ENCODE data around the gene ERC1.

Gene ERC1

GRCh38 chr12:1020389-1020788 is 29.4 kb downstream of the ERC1 start:
- no peak overlapping the region for H3K27ac ChIP-seq (ENCODE audit: low read depth in 2 of 2, low read length in 2 of 2)
- no peaks in the 10 kb centered on the region for H3K27me3 ChIP-seq (ENCODE audit: control insufficient read depth in 2 of 2, insufficient read depth in 2 of 2, low read length in 2 of 2)
- H3K4me1 ChIP-seq (ENCODE audit: control insufficient read depth in 2 of 2, insufficient read depth in 2 of 2, low read length in 2 of 2): no peaks in the 10 kb centered on the region
- peaks cover 0 to 2% of the 10 kb centered on the region in 2 donors for H3K36me3 ChIP-seq (ENCODE audit: control insufficient read depth in 2 of 2, insufficient read depth in 2 of 2, low read length in 2 of 2)
- no peak overlapping the region for H3K4me3 ChIP-seq (ENCODE audit: low read length in 2 of 2)
- H3K9me3 ChIP-seq (ENCODE audit: control insufficient read depth in 2 of 2, low read length in 2 of 2): no peaks in the 10 kb centered on the region
- H3K9ac ChIP-seq (ENCODE audit: low read depth in 1 of 2, low read length in 2 of 2): no peak overlapping the region

GRCh38 chr12:1022032-1022970 is 31.3 kb downstream of the ERC1 start:
- H3K36me3 ChIP-seq (ENCODE audit: control insufficient read depth in 2 of 2, insufficient read depth in 2 of 2, low read length in 2 of 2): peaks cover 0 to 2% of the 10 kb centered on the region in 2 donors
- no peaks in the 10 kb centered on the region for H3K4me1 ChIP-seq (ENCODE audit: control insufficient read depth in 2 of 2, insufficient read depth in 2 of 2, low read length in 2 of 2)
- no peaks in the 10 kb centered on the region for H3K27me3 ChIP-seq (ENCODE audit: control insufficient read depth in 2 of 2, insufficient read depth in 2 of 2, low read length in 2 of 2)
- H3K27ac ChIP-seq (ENCODE audit: low read depth in 2 of 2, low read length in 2 of 2): no peak overlapping the region
- no peaks in the 10 kb centered on the region for H3K9me3 ChIP-seq (ENCODE audit: control insufficient read depth in 2 of 2, low read length in 2 of 2)
- H3K9ac ChIP-seq (ENCODE audit: low read depth in 1 of 2, low read length in 2 of 2): no peak overlapping the region
- H3K4me3 ChIP-seq (ENCODE audit: low read length in 2 of 2): no peak overlapping the region

GRCh38 chr12:1030779-1031178 is 39.8 kb downstream of the ERC1 start:
- Histone ChIP-seq H3K36me3 (ENCODE audit: control insufficient read depth in 2 of 2, insufficient read depth in 2 of 2, low read length in 2 of 2) (peaks cover 7 to 13% of the 10 kb centered on the region in 2 donors), H3K9me3 (ENCODE audit: control insufficient read depth in 2 of 2, low read length in 2 of 2) (no peaks in the 10 kb centered on the region), H3K9ac (ENCODE audit: low read depth in 1 of 2, low read length in 2 of 2) (no peak overlapping the region), H3K4me3 (ENCODE audit: low read length in 2 of 2) (no peak overlapping the region), H3K27me3 (ENCODE audit: control insufficient read depth in 2 of 2, insufficient read depth in 2 of 2, low read length in 2 of 2) (no peaks in the 10 kb centered on the region), H3K4me1 (ENCODE audit: control insufficient read depth in 2 of 2, insufficient read depth in 2 of 2, low read length in 2 of 2) (no peaks in the 10 kb centered on the region), H3K27ac (ENCODE audit: low read depth in 2 of 2, low read length in 2 of 2) (no peak overlapping the region)

- Histone ChIP-seq H3K4me3 (ENCODE audit: low read length in 2 of 2) (no peak overlapping the region), H3K27me3 (ENCODE audit: control insufficient read depth in 2 of 2, insufficient read depth in 2 of 2, low read length in 2 of 2) (no peaks in the 10 kb centered on the region), H3K36me3 (ENCODE audit: control insufficient read depth in 2 of 2, insufficient read depth in 2 of 2, low read length in 2 of 2) (peaks cover 0 to 4% of the 10 kb centered on the region in 2 donors)
These were observed 43.2 kb downstream of the ERC1 start for GRCh38 chr12:1034243-1034642.

DNA sequence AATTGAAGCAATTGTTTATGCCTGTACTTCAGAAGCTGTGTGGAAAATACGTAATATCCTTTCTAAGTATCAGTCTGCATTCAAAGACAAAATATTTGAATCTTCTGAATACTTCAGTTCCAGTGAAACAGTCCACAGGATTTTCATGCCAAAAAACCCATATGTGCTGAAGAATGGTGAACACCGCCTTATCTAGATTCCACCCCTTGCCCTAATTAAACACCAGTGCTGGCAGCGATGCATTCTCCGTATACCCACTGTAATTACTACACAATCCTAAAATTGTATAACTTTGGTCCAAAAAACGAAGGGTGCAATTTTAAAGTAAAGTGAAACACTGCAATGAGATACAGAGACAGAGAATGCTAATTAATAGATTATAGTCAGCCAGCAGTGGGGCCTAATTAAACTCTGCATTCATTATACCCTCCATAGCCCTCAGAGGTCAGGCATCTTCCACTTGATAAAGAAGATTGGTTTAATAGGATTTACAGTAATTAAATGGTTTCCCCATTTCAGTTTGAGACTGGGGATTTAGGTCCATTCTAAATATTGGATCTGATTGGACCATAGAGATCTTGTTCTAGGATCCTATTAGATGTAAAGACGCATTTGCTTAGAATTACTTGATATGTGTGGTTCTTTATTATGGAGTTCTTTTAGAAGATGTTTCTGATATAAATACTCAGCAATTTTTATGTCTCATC is 43.9 kb downstream of the ERC1 start:
- Histone ChIP-seq H3K27ac (ENCODE audit: low read depth in 2 of 2, low read length in 2 of 2) (no peak overlapping the region), H3K4me3 (ENCODE audit: low read length in 2 of 2) (no peak overlapping the region), H3K4me1 (ENCODE audit: control insufficient read depth in 2 of 2, insufficient read depth in 2 of 2, low read length in 2 of 2) (no peaks in the 10 kb centered on the region), H3K9me3 (ENCODE audit: control insufficient read depth in 2 of 2, low read length in 2 of 2) (no peaks in the 10 kb centered on the region), H3K36me3 (ENCODE audit: control insufficient read depth in 2 of 2, insufficient read depth in 2 of 2, low read length in 2 of 2) (peaks cover 0 to 4% of the 10 kb centered on the region in 2 donors), H3K9ac (ENCODE audit: low read depth in 1 of 2, low read length in 2 of 2) (no peak overlapping the region), H3K27me3 (ENCODE audit: control insufficient read depth in 2 of 2, insufficient read depth in 2 of 2, low read length in 2 of 2) (no peaks in the 10 kb centered on the region)

More at GRCh38 chr12:1034243-1034642, 43.2 kb downstream of the ERC1 start:
- Histone ChIP-seq H3K9ac (ENCODE audit: low read depth in 1 of 2, low read length in 2 of 2) (no peak overlapping the region), H3K9me3 (ENCODE audit: control insufficient read depth in 2 of 2, low read length in 2 of 2) (no peaks in the 10 kb centered on the region), H3K27ac (ENCODE audit: low read depth in 2 of 2, low read length in 2 of 2) (no peak overlapping the region), H3K4me1 (ENCODE audit: control insufficient read depth in 2 of 2, insufficient read depth in 2 of 2, low read length in 2 of 2) (no peaks in the 10 kb centered on the region)

DNA sequence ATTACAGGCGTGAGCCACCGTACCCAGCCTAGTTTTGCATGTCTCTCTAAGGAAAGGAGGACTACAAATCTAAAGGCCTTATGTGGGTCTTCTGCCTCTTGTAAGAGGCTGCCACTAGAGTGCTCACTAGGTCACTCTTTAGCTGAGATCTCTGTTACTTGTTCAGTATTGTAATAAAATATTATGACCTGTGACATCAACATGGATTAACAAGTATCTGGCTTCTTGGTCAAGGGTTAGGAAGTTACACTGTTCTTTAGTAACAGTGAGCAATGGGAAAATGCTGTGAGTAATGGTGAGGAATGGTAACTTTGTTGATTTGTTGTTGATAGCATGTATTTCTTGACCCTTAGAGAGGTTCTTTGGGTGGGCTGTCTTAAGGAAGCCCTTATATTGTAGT is 50.5 kb downstream of the ERC1 start:
- Histone ChIP-seq H3K27ac (ENCODE audit: low read depth in 2 of 2, low read length in 2 of 2) (no peak overlapping the region), H3K36me3 (ENCODE audit: control insufficient read depth in 2 of 2, insufficient read depth in 2 of 2, low read length in 2 of 2) (no peaks in the 10 kb centered on the region), H3K4me3 (ENCODE audit: low read length in 2 of 2) (no peak overlapping the region), H3K27me3 (ENCODE audit: control insufficient read depth in 2 of 2, insufficient read depth in 2 of 2, low read length in 2 of 2) (no peaks in the 10 kb centered on the region), H3K9me3 (ENCODE audit: control insufficient read depth in 2 of 2, low read length in 2 of 2) (no peaks in the 10 kb centered on the region), H3K9ac (ENCODE audit: low read depth in 1 of 2, low read length in 2 of 2) (no peak overlapping the region), H3K4me1 (ENCODE audit: control insufficient read depth in 2 of 2, insufficient read depth in 2 of 2, low read length in 2 of 2) (no peaks in the 10 kb centered on the region)

- Histone ChIP-seq H3K4me3 (ENCODE audit: low read length in 2 of 2) (no peak overlapping the region), H3K27ac (ENCODE audit: low read depth in 2 of 2, low read length in 2 of 2) (no peak overlapping the region), H3K36me3 (ENCODE audit: control insufficient read depth in 2 of 2, insufficient read depth in 2 of 2, low read length in 2 of 2) (no peaks in the 10 kb centered on the region), H3K27me3 (ENCODE audit: control insufficient read depth in 2 of 2, insufficient read depth in 2 of 2, low read length in 2 of 2) (no peaks in the 10 kb centered on the region), H3K9me3 (ENCODE audit: control insufficient read depth in 2 of 2, low read length in 2 of 2) (no peaks in the 10 kb centered on the region), H3K9ac (ENCODE audit: low read depth in 1 of 2, low read length in 2 of 2) (no peak overlapping the region), H3K4me1 (ENCODE audit: control insufficient read depth in 2 of 2, insufficient read depth in 2 of 2, low read length in 2 of 2) (no peaks in the 10 kb centered on the region)
These were observed 53.2 kb downstream of the ERC1 start for GRCh38 chr12:1044199-1044598.

DNA sequence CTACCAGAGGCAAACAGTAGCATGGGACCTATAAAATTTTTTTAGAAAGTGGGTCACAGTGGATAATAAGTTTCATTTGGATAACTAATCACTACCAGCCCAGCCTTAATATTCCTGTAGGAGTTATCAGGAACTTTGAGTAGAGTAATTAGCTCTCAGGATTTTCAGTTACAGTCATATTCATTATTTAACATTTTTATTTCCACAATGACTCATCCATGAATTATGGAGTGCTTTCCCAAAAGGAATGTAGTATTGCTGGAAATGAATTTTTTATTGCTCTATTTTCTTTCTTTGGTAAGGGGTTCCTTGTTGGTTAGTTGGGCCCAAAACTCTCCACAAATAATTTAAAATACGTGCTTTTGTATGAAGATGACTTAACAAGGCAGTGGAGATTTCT is 53.7 kb downstream of the ERC1 start:
- H3K27me3 ChIP-seq (ENCODE audit: control insufficient read depth in 2 of 2, insufficient read depth in 2 of 2, low read length in 2 of 2): no peaks in the 10 kb centered on the region
- H3K9me3 ChIP-seq (ENCODE audit: control insufficient read depth in 2 of 2, low read length in 2 of 2): no peaks in the 10 kb centered on the region
- H3K4me1 ChIP-seq (ENCODE audit: control insufficient read depth in 2 of 2, insufficient read depth in 2 of 2, low read length in 2 of 2): no peaks in the 10 kb centered on the region
- no peaks in the 10 kb centered on the region for H3K36me3 ChIP-seq (ENCODE audit: control insufficient read depth in 2 of 2, insufficient read depth in 2 of 2, low read length in 2 of 2)
- H3K9ac ChIP-seq (ENCODE audit: low read depth in 1 of 2, low read length in 2 of 2): no peak overlapping the region
- H3K4me3 ChIP-seq (ENCODE audit: low read length in 2 of 2): no peak overlapping the region
- no peak overlapping the region for H3K27ac ChIP-seq (ENCODE audit: low read depth in 2 of 2, low read length in 2 of 2)

DNA sequence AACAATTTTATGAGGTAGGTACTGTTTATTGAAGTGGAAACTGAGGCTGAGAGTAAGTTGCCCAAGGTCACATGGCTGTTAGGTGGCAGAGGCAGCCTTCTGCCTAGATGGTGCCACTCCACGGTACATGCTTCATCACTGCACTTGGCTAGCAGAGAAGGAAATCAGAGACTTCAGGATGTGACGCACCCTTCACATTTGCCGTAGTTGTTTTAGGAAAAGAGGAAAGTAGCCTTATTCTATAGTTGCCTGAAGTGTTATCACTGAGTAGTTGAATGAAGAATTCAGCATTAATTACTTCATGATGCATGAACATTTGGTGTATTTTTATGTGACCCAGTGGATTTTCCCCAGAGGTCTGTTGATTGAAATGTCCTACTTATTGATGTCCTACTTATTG is 55.7 kb downstream of the ERC1 start:
- Histone ChIP-seq H3K4me3 (ENCODE audit: low read length in 2 of 2) (no peak overlapping the region), H3K36me3 (ENCODE audit: control insufficient read depth in 2 of 2, insufficient read depth in 2 of 2, low read length in 2 of 2) (no peaks in the 10 kb centered on the region), H3K27ac (ENCODE audit: low read depth in 2 of 2, low read length in 2 of 2) (no peak overlapping the region), H3K9ac (ENCODE audit: low read depth in 1 of 2, low read length in 2 of 2) (no peak overlapping the region), H3K27me3 (ENCODE audit: control insufficient read depth in 2 of 2, insufficient read depth in 2 of 2, low read length in 2 of 2) (no peaks in the 10 kb centered on the region), H3K9me3 (ENCODE audit: control insufficient read depth in 2 of 2, low read length in 2 of 2) (no peaks in the 10 kb centered on the region), H3K4me1 (ENCODE audit: control insufficient read depth in 2 of 2, insufficient read depth in 2 of 2, low read length in 2 of 2) (no peaks in the 10 kb centered on the region)

DNA sequence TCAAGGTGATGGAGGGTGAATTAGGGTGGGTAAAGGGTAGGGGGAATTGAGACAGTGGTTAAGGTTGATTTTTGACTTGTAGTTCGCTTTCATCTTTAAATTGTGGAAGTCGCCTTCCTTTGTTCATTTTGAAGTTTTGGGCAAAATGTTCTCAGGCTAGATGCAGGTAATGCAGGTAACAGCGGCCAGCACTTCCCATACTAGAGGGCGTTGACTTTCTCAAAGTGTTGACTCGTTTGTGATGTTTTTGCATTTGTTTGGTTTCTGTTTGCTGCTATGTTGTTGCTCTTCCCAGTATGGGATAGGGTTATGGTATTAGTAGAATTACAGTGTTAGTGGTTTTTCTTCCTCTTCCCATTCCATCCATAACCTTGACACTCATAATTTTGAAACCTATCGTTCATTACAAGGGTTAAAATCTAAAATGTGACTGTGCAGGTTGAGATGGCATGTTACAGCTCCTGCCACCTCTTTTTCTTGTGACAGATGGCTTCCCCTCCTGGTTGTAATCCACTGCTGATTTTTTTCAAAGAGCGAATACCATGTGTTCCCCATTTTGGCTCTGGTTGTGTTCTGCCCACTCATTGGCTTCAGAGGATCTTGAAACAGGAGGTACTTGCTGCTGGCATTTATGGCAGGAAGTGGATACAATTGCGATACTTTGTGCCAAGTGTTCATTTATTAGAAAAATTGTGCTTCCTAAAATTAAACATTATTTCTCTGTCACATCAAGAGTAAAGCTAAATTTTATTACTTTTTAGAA is 57.1 kb downstream of the ERC1 start:
- Histone ChIP-seq H3K9ac (ENCODE audit: low read depth in 1 of 2, low read length in 2 of 2) (no peak overlapping the region), H3K9me3 (ENCODE audit: control insufficient read depth in 2 of 2, low read length in 2 of 2) (no peaks in the 10 kb centered on the region), H3K36me3 (ENCODE audit: control insufficient read depth in 2 of 2, insufficient read depth in 2 of 2, low read length in 2 of 2) (no peaks in the 10 kb centered on the region), H3K27me3 (ENCODE audit: control insufficient read depth in 2 of 2, insufficient read depth in 2 of 2, low read length in 2 of 2) (no peaks in the 10 kb centered on the region), H3K4me3 (ENCODE audit: low read length in 2 of 2) (no peak overlapping the region), H3K27ac (ENCODE audit: low read depth in 2 of 2, low read length in 2 of 2) (no peak overlapping the region), H3K4me1 (ENCODE audit: control insufficient read depth in 2 of 2, insufficient read depth in 2 of 2, low read length in 2 of 2) (no peaks in the 10 kb centered on the region)
